Measurements from ENCODE around the gene AVL9. TPM values are rescaled to one million over a fixed set of nuclear protein-coding genes. Genes with fewer than 3 reads are reported as not detected.
A peak's percentile ranks its signal among the peaks of the same experiment; 100 is the strongest.
"Not testable (repeated sequence)": the region's sequence is repeated elsewhere in the genome, so short reads cannot be mapped to it uniquely, and the experiment has no call there.

The AVL9 gene
- total and polyA plus RNA-seq, 2 of the 4 experiments (the other 2 are of a cell fraction), result 13.1 to 21.7 TPM

DNA sequence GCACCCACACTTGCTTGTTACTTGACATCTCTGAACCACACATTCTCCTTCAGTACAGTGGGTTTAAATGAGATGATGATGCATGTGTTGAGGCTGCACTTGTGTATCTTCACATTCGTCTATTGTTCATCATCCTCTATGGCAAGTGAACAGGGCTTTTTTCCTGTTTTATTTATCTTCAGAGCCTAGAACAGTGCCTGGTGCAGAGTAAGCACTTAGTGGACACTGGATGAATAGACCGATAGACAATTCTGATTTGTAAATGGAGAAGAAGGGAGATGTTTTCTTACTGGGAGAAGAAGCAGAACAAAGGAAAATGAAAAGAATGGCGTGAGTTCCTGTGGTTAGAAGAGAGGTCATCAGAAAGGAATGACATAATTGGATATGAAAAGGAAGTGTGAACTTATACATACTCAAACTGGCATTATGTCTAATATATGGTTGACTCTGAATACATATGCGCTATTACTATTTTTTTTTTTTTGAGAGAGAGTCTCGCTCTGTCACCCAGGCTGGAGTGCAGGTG, 99.7 kb downstream of the AVL9 start:
- H3K4me1 ChIP-seq (ENCODE audit: control insufficient read depth, insufficient read depth, low read length), result no peaks in the 10 kb centered on the region
- H2BK15ac ChIP-seq (ENCODE audit: low read depth, low read length), result no peak overlapping the region
- no peak overlapping the region for H3K4me3 ChIP-seq (ENCODE audit: insufficient read depth, low read depth, low read length)
- H3K79me1 ChIP-seq (ENCODE audit: low read depth in 1 of 2, low read length in 2 of 2), result no peaks in the 10 kb centered on the region
- H3K18ac ChIP-seq (ENCODE audit: low read depth, low read length), result no peak overlapping the region
- no peak overlapping the region for H4K91ac ChIP-seq (ENCODE audit: insufficient read depth, low read depth, low read length)
- H3K4me2 ChIP-seq (ENCODE audit: low read depth, low read length), result no peak overlapping the region
- no TSS peak for BruUV-seq (replicated peaks)
- POLR2A ChIA-PET (ENCODE audit: unreplicated experiment), result no interaction called here
- H3K9ac ChIP-seq (ENCODE audit: low read depth, low read length), result no peak overlapping the region
- in situ Hi-C loops (cut with MboI; ENCODE audit: low sequenced_read_pairs), result no loop called here
- no peaks in the 10 kb centered on the region for H3K36me3 ChIP-seq (ENCODE audit: control insufficient read depth, insufficient read depth, low read length)
- H3K9me3 ChIP-seq (ENCODE audit: control insufficient read depth, insufficient read depth, low read length), result no peaks in the 10 kb centered on the region
- ATAC-seq (ENCODE audit: low read depth) (no peak), DNase-seq (no peak)
- H4K8ac ChIP-seq (ENCODE audit: low read depth in 2 of 2, low read length in 2 of 2), result no peak overlapping the region
- TF ChIP-seq POLR2A (IDR thresholded peaks at IDR 0.05; ENCODE audit: low read depth, low read length) (no peak), CHD1 (IDR thresholded peaks at IDR 0.05; ENCODE audit: low read depth, low read length) (no peak), NFE2L2 (IDR thresholded peaks at IDR 0.05; ENCODE audit: low read depth, low read length) (no peak)
- no peak overlapping the region for H3K14ac ChIP-seq (replicated peaks; ENCODE audit: low read depth, low read length)
- intact Hi-C loops (cut with micrococcal nuclease), result no loop called here
- no peak overlapping the region for H2AK9ac ChIP-seq (replicated peaks; ENCODE audit: low read depth, low read length, poor library complexity)
- H4K5ac ChIP-seq (ENCODE audit: low read depth, low read length), result no peak overlapping the region
- 0 out of 2 replicates have a peak overlapping the region, but pooled peaks have one; percentile 78 for H2BK20ac ChIP-seq (ENCODE audit: low read depth, low read length)
- no peak overlapping the region for H3K23ac ChIP-seq (ENCODE audit: low read depth, low read length)
- no peak overlapping the region for H2BK120ac ChIP-seq (ENCODE audit: low read depth, low read length)
- no CpG with 5 or more reads among the region's 5 CpGs for WGBS, 2 experiments (ENCODE audit: extremely low coverage in 2 of 2, insufficient read length in 1 of 2)
- no peak overlapping the region for H2AFZ ChIP-seq (replicated peaks; ENCODE audit: low read length, poor library complexity)
- no peak overlapping the region for H2AK5ac ChIP-seq (ENCODE audit: low read depth, low read length)
- H3K56ac ChIP-seq (ENCODE audit: extremely low read depth, insufficient read depth, low read length), result no peak overlapping the region
- H3K27me3 ChIP-seq (ENCODE audit: control insufficient read depth, insufficient read depth, low read length), result no peaks in the 10 kb centered on the region
- dilution Hi-C loops (cut with HindIII; ENCODE audit: low sequenced_read_pairs, unreplicated experiment), result no loop called here
- no peaks in the 10 kb centered on the region for H4K20me1 ChIP-seq (ENCODE audit: insufficient read depth, low read length)
- no peaks in the 10 kb centered on the region; the same call in 1 of the 2 replicates for H3K9me1 ChIP-seq (ENCODE audit: insufficient read depth, low read length)
- H3K4ac ChIP-seq (ENCODE audit: low read depth, low read length), result no peak overlapping the region
- CTCF ChIA-PET, result no interaction called here
- H2BK5ac ChIP-seq (ENCODE audit: low read depth, low read length, poor library complexity, severe bottlenecking), result no peak overlapping the region
- no peak overlapping the region for H3K27ac ChIP-seq (ENCODE audit: insufficient read depth, low read length)

DNA sequence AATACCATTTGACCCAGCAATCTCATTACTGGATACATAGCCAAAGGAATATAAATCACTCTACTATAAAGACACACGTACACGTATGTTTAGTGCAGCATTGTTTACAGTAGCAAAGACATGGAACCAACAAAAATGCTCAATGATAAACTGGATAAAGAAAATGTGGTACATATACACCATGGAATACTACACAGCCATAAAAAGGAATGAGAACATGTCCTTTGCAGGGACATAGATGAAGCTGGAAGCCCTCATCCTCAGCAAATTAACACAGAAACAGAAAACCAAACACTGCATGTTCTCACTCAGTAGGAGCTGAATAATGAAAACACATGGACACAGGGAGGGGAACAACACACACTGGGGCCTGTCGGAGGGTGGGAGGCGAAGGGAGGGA, 105.9 kb downstream of the AVL9 start:
- DNase-seq; POLR2A ChIA-PET (ENCODE audit: unreplicated experiment); intact Hi-C loops (cut with micrococcal nuclease); H2AK9ac ChIP-seq (replicated peaks; ENCODE audit: low read depth, low read length, poor library complexity); H3K9me1 ChIP-seq (ENCODE audit: insufficient read depth, low read length); H4K5ac ChIP-seq (ENCODE audit: low read depth, low read length); H2BK5ac ChIP-seq (ENCODE audit: low read depth, low read length, poor library complexity, severe bottlenecking); H3K18ac ChIP-seq (ENCODE audit: low read depth, low read length); H3K4ac ChIP-seq (ENCODE audit: low read depth, low read length); H3K27ac ChIP-seq (ENCODE audit: insufficient read depth, low read length); H3K14ac ChIP-seq (replicated peaks; ENCODE audit: low read depth, low read length); H3K4me3 ChIP-seq (ENCODE audit: insufficient read depth, low read depth, low read length); H2BK20ac ChIP-seq (ENCODE audit: low read depth, low read length); H3K9ac ChIP-seq (ENCODE audit: low read depth, low read length); CTCF ChIA-PET; H3K36me3 ChIP-seq (ENCODE audit: control insufficient read depth, insufficient read depth, low read length); H2BK15ac ChIP-seq (ENCODE audit: low read depth, low read length); H3K9me3 ChIP-seq (ENCODE audit: control insufficient read depth, insufficient read depth, low read length); H3K23ac ChIP-seq (ENCODE audit: low read depth, low read length); H4K20me1 ChIP-seq (ENCODE audit: insufficient read depth, low read length); H2BK120ac ChIP-seq (ENCODE audit: low read depth, low read length); H4K91ac ChIP-seq (ENCODE audit: insufficient read depth, low read depth, low read length); H4K8ac ChIP-seq (ENCODE audit: low read depth in 2 of 2, low read length in 2 of 2); dilution Hi-C loops (cut with HindIII; ENCODE audit: low sequenced_read_pairs, unreplicated experiment); BruUV-seq (replicated peaks); H3K4me2 ChIP-seq (ENCODE audit: low read depth, low read length); ATAC-seq (ENCODE audit: low read depth); H3K27me3 ChIP-seq (ENCODE audit: control insufficient read depth, insufficient read depth, low read length); in situ Hi-C loops (cut with MboI; ENCODE audit: low sequenced_read_pairs); H3K4me1 ChIP-seq (ENCODE audit: control insufficient read depth, insufficient read depth, low read length); H2AFZ ChIP-seq (replicated peaks; ENCODE audit: low read length, poor library complexity); H3K56ac ChIP-seq (ENCODE audit: extremely low read depth, insufficient read depth, low read length); H3K79me1 ChIP-seq (ENCODE audit: low read depth in 1 of 2, low read length in 2 of 2); H2AK5ac ChIP-seq (ENCODE audit: low read depth, low read length): not testable (repeated sequence)
- WGBS, 2 experiments (ENCODE audit: extremely low coverage in 2 of 2, insufficient read length in 1 of 2), result no CpG with 5 or more reads among the region's 4 CpGs

Data from IMR-90 (cell line).